ENCODE data around the gene COL23A1.
"Not testable (repeated sequence)": the region's sequence is repeated elsewhere in the genome, so short reads cannot be mapped to it uniquely, and the experiment has no call there.

The COL23A1 gene

DNA sequence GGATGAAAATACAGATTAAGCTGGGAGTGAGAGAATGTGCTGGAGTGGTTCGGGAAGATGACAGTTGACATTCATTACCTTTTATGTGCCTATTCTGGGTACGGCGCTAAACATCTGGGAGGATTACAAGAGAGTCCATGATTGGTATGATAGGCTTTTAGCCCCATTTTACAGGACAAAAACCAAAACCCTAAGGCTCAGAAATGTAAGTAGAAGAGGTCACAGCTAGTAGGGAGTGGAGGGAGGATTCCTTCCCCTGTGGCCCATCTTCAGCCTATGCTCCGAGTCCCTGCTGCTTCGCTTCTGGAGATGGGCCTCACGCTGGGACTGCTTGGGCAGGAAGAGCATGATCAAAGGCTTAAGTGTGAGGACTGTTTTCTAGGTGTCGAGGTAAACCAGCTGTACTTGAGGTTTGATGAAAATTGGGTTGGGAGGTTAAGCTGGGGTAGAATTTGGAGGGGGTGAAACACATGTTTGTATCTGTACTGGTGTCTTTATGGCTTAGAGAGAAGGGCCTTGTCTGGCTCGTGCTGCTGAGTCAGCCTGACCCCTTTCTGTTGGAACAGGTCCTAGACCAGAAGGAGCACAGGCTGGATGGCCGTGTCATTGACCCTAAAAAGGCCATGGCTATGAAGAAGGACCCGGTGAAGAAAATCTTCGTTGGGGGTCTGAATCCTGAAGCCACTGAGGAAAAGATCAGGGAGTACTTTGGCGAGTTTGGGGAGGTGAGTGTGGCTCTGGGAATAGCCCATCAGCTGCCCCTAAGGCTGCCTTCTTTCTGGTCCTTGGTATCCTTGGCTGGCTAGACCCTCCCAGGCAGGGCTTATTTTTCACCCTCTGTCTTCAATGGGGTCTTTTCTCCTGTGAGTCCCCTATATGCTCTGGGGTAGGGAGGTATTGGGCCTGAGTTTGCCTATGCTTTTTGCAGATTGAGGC is 383.8 kb downstream of the COL23A1 start:
- DNase-seq (ENCODE audit: low read depth), result no peak

DNA sequence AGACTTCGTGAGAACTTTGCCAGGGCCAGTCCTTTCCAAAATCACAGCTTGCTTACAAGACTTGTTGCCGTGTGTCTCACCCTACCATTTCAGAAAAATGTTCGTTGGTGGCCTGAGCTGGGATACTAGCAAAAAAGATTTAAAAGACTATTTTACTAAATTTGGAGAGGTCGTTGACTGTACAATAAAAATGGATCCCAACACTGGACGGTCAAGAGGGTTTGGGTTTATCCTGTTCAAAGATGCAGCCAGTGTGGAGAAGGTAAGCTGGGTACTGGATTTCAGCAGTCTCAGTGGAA is 384.5 kb downstream of the COL23A1 start:
- no peak for DNase-seq (ENCODE audit: low read depth)

DNA sequence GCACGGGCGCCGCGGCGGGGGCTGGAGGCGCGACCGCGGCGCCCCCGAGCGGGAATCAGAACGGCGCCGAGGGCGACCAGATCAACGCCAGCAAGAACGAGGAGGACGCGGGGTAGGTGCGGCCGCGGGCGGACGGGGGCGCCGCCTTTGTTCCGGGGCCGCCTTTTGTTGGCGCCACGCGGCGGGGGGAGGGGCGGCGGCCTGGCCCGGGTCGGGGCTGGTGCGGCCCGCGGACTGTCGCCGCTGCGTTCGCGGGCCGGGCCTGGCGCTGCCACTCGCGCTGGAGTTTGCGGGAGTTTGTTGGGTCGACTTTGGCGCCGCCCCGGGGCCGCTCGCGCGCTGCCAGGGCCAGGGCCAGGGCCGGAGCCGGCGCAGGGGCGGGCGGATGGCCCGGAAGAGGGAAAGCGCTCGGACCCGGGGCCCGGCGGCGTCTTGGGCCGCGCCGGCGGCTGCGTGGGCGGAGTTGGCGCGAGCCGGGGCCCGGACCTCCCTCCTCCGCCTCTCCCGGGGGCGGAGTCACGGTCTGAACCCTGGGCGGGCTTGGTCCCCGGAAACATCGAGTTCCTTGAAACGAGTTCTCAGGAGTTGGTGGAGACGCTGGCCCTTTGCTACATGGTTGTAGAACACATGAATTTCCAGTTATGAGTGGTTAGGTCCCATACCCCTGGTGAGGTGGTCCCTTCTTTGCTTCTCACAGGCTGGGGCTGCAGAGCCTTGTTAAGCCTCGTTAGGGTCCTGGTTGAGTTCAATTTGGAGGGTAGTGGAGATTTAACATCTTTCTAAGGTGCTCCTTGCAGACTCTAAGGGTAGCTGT is 385.1 kb downstream of the COL23A1 start:
- DNase-seq (ENCODE audit: low read depth), result peak; percentile 54

DNA sequence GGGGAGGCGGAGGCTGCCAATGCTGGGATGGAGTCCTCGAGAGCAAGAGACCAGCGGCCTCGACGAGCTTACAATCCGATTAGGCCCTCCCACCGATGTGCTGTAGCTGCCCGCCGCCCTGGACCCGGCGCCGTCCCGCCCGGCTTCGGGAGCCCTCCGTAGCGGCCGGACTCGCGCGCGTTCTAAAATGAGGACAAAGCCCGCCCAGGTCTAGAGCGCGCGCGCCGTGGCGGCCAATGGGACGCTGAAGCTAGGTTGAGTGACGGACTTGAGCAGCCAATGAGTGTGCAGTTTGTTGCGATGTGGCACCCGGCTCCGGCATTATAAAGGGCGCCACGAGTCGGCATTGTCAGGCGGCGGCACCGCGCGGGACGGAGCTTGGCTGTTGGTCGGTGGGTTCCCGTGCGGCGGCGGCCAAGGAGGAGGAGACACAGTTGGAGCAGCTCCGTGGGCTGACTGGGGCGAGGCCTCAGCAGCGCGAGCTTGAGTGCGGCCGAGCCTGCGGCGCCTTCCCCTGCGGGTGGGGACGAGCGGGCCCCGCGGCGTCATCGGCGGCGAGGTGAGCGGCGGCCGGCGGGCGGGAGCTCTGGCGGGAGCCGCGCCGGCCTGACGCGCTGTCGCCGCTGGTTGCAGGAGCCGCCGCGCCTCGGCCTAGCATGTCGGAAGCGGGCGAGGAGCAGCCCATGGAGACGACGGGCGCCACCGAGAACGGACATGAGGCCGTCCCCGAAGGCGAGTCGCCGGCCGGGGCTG is 385.8 kb downstream of the COL23A1 start, which contains the start of gene HNRNPAB:
Gene HNRNPAB, plus strand, starts transcription at position 352 of the 753 bp plus-strand sequence. Its CDS starts 305 bp downstream, at position 657.
- DNase-seq (ENCODE audit: low read depth), result peak; percentile 93

DNA sequence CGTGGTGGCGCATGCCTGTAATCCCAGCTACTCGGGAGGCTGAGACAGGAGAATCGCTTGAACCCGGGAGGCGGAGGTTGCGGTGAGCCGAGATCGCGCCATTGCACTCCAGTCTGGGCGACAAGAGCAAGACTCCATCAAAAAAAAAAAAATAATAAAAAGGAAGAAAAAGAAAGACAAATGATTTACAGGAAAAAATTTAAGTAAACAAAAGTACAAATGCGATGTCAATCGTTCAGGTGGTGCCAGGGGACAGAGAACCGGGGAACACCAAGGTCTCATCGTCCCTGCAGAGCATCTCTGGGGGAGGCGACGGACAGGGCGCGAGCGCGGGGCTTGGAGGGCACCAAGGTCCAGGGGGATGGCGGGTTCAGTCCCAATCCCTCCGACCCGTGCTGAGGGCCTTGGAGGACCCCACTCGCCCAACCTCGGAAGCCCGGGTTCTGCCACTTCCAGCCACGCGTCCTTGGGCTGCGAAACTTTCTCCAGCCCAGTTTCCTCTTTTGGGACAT is 386.5 kb downstream of the COL23A1 start:
- DNase-seq (ENCODE audit: low read depth), result no peak

DNA sequence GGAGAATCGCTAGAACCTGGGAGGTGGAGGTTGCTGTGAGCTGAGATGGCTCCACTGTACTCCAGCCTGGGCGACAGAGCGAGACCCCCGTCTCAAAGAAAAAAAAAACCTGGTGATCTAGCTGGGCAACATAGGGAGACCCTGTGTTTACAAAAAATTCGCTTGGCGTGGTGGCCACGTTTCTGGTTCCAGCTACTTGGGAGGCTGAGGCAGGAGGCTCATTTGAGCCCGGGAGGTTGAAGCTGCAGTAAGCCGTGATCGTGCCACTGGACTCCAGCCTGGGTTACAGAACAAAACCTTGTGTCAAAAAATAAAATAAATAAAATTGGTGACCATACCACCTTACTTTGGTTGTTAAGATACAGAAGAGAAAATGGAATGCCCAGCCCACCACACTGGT is 387.7 kb downstream of the COL23A1 start:
- DNase-seq (ENCODE audit: low read depth), result no peak

DNA sequence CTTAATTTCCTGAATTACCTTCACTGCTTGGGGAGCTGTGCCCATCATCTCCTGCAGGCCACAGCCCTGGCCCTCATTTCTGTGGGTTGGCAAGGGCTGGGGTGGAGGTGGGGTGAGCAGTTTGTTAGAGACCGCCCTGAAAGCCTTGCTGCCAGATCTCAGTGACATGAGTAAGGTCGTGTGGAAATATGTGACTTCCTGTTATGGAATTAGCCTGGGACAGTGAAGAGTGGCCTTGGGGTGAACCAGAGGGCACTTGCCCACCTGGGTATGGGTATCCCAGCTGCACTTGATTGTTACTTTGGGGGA is 388.3 kb downstream of the COL23A1 start:
- DNase-seq (ENCODE audit: low read depth), result no peak

DNA sequence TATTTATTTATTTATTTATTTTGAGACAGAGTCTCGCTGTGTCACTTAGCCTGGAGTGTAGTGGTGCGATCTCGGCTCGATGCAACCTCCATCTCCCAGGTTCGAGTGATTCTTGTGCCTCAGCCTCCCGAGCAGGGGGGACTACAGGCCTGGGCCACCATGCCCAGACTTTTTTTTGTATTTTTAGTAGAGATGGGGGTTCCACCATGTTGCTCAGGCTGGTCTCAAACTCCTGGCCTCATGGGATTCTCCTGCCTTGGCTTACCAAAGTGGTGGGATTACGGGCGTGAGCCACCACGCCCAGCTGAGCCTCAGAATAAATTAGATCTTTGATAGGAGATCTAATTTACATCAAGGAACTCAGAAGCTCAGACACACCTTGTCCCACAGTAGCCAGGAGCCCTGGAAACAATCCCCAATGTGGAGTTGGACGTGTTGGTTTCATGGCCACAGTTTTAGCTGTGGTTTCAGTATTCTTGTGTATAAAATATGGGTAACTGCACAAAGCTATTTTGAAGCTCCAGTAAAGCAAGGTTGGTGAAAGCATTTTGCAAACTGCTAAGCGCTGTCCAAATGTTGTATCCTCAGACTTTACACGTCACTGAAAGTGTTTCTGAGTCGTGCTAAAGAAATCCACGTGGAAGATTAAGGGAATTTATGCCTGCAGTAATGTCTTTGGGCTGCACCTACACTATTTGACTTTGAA is 388.8 kb downstream of the COL23A1 start:
- DNase-seq (ENCODE audit: low read depth), result no peak

DNA sequence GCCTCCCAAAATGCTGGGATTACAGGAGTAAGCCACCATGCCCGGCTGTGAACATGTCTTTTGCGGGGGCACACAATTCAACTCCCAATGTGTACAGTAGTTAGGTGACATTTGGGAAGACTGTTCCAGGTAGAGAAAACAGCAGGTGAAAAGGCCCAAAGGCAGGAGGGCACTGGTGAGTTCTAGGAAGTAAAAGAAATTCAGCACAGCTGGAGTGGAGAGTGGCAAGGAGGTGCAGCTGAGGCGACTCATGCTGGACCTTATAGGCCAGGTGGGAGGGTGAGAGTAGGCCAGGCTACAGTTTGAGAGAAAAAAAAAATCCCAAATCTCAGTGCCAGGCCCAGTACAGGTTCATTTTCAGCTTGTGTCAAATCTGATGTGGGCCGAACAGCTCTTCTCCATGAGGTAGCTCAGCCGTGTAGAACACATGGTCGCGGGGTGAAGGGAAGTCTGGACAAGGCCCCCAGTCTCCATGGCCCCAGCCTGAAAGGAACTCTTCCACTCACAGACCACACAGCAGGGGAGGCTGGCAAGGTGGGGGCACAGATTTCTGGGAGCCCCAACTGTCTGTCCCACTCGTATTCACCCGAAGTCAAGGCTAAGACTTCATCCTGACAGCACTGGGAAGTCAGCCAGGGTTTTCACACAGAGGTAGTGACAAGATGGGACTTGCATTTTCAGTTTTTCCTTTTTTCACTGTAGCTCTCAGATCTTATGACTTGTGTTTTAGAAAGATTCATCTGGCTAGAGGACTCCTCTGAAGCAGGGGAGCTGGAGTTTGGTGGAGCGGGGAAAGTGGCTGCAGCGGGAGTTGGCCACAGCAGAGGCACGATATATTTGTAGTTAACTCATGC is 390.4 kb downstream of the COL23A1 start:
- DNase-seq (ENCODE audit: low read depth), result no peak

DNA sequence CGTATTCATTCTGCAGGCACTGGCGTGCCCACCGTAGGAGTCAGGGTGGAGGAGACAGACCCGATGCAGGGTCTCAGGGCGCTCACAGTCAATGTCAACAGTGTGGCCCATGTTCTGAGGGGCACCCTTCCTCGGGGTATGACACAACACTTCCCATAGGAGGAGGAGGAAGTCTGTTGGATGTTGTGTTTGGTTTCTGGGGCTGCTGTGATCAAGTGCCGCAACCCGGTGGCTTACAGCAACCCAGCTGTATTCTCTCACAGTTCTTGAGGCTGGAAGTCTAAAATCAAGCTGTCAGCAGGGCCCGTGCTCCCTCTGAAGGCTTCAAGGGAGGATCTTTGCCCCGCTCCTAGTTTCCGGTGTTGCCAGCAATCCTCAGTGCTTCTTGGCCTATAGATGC is 391.5 kb downstream of the COL23A1 start:
- DNase-seq (ENCODE audit: low read depth), result no peak

DNA sequence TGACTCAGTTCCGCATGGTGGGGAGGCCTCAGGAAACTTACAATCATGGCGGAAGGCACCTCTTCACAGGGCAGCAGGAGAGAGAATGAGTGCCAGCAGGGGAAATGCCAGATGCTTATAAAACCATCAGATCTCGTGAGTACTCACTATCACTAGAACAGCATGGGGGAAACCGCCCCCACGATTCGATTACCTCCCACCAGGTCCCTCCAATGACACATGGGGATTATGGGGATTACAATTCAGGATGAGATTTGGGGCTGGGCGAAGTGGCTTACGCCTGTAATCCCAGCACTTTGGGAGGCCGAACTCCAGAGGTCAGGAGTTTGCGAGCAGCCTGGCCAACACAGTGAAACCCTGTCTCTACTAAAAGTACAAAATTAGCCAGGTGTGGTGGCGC is 392.0 kb downstream of the COL23A1 start:
- not testable (repeated sequence) for DNase-seq (ENCODE audit: low read depth)

DNA sequence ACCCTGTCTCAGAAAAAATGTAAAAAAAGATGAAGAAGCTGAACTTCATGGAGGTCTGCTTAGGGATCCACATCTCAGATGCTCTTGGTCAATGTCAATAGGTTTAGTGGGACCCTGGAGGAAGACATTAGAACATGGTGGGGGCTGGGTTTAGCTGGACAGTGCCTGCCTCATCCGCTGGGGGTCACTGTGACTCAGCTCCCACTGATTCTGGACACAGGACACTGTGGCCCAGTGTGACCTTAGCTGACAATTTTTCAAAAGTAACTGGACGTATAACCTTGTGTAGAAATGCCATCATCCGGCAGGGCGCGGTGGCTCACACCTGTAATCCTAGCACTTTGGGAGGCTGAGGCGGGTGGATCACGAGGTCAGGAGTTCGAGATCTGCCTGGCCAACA is 393.2 kb downstream of the COL23A1 start:
- no peak for DNase-seq (ENCODE audit: low read depth)

DNA sequence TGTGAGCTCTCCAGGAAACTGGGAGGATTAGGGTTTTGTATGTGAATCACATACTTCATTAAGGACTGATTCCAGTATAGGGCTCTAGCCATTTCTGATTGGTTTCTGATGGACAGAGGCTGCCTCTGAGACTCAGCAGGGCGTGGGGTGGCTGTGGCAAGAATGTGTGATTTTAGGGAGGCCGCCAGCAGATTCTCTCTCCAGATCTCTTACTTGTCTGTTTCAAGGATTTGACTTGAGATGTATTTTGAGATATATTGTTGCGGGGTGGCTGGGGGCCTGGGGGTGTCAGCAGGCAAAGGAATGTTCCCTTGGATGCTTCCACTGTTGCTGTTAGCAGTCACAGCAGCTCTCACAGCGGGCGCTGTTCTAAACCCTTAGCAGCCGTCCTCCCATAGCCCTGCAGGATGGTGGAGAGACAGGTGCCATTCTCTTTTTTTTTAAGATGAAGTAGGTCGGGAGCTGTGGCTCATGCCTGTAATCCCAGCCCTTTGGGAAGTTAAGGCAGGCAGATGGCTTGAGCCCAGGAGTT is 393.8 kb downstream of the COL23A1 start:
- DNase-seq (ENCODE audit: low read depth), result no peak

DNA sequence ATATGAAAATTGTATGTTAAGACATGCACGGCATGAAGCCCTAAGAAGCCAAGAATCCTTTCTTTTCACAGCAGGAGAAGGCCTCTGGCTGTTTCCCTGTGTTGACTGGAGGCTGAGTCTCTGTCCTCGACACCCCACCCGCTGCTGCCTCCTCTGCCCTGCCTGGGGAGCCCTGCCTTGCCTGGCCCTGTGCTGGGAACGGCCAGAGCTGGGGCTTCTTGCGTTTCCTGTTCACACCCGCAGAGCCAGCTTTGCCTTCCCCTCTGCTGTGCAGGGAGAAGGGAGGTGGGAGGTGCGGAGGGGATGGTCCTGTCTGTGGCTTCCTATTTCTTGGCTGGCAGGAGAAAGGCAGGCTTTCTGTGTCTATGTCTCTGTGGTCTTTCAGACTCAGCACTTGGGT is 396.2 kb downstream of the COL23A1 start:
- DNase-seq (ENCODE audit: low read depth), result no peak

DNA sequence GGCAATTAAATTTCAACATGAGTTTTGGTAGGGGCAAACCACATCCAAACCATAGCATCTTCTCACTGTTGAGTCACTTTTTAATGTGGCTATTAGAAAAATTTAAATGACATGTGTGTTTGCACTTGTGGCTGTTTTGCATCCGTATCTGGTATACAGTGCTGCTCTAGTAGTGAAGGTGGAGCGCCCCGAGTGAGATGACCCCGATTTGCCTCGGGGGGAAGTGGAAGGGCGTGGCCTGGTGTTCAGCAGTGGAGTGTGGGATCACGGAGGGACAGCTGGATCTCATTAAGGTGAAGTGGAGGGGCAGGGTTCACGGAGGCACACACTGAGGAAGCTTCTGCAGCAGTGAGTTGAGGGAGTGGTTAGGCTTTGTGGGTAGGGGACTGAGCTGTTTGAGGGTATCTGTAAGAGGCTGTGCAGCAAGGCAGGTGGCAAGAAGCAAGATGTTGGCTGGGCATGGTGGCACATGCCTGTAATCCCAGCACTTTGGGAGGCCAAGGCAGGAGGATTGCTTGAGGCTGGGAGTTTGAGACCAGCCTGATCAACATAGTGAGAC is 396.9 kb downstream of the COL23A1 start:
- DNase-seq (ENCODE audit: low read depth), result no peak

DNA sequence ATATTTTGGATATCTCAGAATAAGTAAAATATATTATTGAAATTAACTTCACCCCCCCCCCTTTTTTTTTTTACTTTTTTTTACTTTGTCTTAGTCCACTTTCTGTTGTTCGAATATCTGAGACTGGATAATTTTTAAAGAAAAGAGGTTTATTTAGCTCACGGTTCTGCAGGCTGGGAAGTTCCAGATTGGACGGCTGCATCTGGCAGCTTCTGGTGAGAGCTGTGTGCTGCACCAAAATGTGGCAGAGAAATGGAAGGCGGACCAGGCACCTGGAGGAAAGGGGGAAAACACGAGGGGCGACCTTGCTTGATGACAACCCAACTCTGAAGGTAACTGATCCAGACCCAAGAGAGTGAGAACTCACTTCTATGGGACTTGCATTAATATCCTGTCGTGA is 397.4 kb downstream of the COL23A1 start:
- DNase-seq (ENCODE audit: low read depth), result no peak

DNA sequence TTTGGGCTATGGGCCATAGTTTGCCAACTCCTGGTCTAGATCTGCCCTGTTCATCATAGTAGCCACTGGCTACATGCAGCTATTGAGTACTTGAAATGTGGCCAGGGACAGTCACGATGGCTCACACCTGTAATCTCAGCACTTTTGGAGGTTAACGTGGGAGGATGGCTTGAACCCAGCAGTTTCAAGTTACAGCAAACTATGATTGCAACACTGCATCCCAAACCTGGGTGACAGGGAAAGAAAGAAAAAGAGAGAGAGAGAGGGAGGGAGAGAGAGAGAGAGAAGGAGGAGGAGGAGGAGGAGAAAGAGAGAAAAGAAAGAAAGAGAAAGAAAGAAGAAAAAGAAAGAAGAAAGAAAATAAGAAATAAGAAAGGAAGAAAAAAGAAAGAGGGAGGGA is 397.9 kb downstream of the COL23A1 start:
- DNase-seq (ENCODE audit: low read depth), result no peak

DNA sequence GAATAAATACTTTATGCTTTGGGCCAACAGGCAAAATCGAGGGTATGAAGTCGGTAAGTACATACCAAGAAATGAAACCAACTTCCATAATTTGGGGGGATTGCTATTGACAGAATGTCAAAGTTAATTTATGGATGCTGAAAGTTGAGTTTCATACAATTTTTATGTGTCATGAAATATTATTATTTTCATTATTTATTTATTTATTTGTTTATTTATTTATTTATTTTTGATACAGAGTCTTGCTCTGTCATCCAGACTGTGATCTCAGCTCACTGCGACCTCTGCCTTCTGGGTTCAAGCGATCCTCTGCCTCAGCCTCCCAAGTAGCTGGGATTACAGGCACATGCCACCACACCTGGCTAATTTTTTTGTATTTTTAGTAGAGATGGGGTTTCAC is 398.5 kb downstream of the COL23A1 start:
- DNase-seq (ENCODE audit: low read depth), result no peak

DNA sequence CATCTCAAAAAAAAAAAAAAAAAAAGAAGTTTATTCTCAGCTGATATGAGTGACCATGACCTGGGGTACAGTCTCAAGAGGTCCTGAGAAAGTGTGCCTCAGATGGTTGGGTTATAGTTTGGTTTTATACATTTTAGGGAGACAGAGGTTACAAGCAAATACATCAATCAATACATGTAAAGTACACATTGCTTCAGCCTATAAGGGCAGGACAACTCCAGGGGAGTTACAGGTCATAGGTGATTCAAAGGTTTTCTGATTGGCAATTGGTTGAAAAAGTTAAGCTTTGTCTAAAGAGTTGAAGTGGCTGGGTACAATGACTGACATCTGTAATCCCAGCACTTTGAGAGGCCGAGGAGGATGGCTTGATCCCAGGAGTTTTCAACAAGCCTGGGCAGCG is 400.8 kb downstream of the COL23A1 start:
- DNase-seq (ENCODE audit: low read depth), result no peak

All from activated T-helper 9 cell treated with anti-CD3 and anti-CD28 coated beads, Interleukin-2, amount 50 U/mL, for 16 hours (primary cell).